ENCODE measurements around the gene ZNF524.
A peak's percentile ranks its signal among the peaks of the same experiment; 100 is the strongest.

Gene ZNF524

DNA sequence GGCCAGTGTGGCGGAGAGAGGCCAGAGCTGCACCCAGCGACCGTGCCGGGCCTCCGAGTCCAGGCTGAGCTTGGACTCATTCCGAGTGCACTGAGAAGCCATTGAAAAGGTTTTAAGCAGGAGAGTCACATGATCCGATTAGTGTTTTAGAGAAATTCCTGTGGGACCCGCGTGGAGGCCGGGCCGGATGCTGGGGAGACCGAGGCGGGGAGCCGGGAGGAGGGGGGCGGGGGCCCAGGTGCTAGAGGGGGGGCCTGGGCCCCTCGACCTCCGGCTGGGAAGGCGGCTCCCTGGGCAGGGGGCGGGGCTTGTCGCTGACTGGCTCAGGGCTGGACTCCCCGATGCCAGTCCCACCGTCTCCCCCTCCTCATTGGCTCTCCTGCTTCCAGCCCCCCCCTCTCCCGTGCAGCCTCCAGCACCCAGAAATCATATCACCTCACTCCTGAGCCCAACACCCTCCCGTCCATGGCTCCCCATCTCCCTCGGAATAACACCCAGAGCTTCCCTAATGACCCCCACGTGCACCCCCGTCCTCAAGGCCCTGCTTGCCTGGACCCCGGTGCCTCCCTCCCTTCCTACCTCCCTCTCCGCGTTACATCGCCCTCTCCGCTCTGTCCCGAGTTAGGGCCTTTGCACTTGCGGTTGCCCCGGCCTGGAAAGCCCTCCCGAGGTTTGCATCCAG is 14.3 kb upstream of the ZNF524 start:
- H2AFZ ChIP-seq (ENCODE audit: low read length), result peak overlapping the region; percentile 86
- H3K79me1 ChIP-seq (ENCODE audit: low read depth, low read length), result no peaks in the 10 kb centered on the region
- H3K27ac ChIP-seq (replicated peaks; ENCODE audit: low read length), result peak overlapping the region; percentile 98
- DNase-seq (ENCODE audit: low spot score), result peak; percentile 84
- peak overlapping the region; percentile 99 for H3K18ac ChIP-seq (ENCODE audit: low read length)
- H3K9ac ChIP-seq (ENCODE audit: low read depth, low read length, poor library complexity), result peak overlapping the region; percentile 81
- peak overlapping the region; percentile 94 for H2BK120ac ChIP-seq (ENCODE audit: low read depth, low read length)
- peak overlapping the region; percentile 69 for H3K4ac ChIP-seq (ENCODE audit: low read length)
- H3K23ac ChIP-seq (ENCODE audit: low read depth, low read length, poor library complexity), result peak overlapping the region; percentile 89
- H3K27me3 ChIP-seq (ENCODE audit: control insufficient read depth in 3 of 3, insufficient read depth in 3 of 3, low read depth in 1 of 3, low read length in 3 of 3), result no peaks in the 10 kb centered on the region
- peak overlapping the region; percentile 83 for H3K14ac ChIP-seq (ENCODE audit: low read length)
- peak overlapping the region; percentile 77 for H3K4me2 ChIP-seq (ENCODE audit: insufficient read depth, low read length, poor library complexity, severe bottlenecking)
- no peaks in the 10 kb centered on the region for H3K36me3 ChIP-seq (replicated peaks in 1 of 2; ENCODE audit: control insufficient read depth in 2 of 2, insufficient read depth in 2 of 2, low read length in 2 of 2)
- H2BK12ac ChIP-seq (ENCODE audit: low read length), result peak overlapping the region; percentile 88
- no peak overlapping the region for H4K8ac ChIP-seq (ENCODE audit: low read depth, low read length)
- H2AK5ac ChIP-seq (ENCODE audit: low read depth, low read length), result peak overlapping the region; percentile 79
- H3K9me3 ChIP-seq (replicated peaks in 1 of 2; ENCODE audit: control insufficient read depth in 2 of 2, insufficient read depth in 1 of 2, low read depth in 1 of 2, low read length in 2 of 2), result no peaks in the 10 kb centered on the region
- H3K4me1 ChIP-seq (ENCODE audit: control insufficient read depth in 2 of 2, insufficient read depth in 1 of 2, low read depth in 1 of 2, low read length in 2 of 2), result peaks cover 15 to 17% of the 10 kb centered on the region in 2 donors
- peak overlapping the region; percentile 94 for H2BK15ac ChIP-seq (ENCODE audit: low read length)
- WGBS, 2 donors (ENCODE audit: extremely low coverage in 2 of 2, insufficient read length in 2 of 2, insufficient replicate concordance in 1 of 2), result no CpG with 5 or more reads among the region's 36 CpGs
- peak overlapping the region; percentile 9 to 27 for H3K4me3 ChIP-seq (ENCODE audit: low read length in 2 of 2)
- peak overlapping the region; percentile 95 for H2BK5ac ChIP-seq (ENCODE audit: low read length)
- H4K91ac ChIP-seq (ENCODE audit: low read depth, low read length, poor library complexity), result peak overlapping the region; percentile 69

GRCh38 chr19:55586976-55587668 is 13.0 kb upstream of the ZNF524 start:
- peak overlapping the region; percentile 82 for H3K4me2 ChIP-seq (ENCODE audit: insufficient read depth, low read length, poor library complexity, severe bottlenecking)
- no peak overlapping the region for H3K9ac ChIP-seq (ENCODE audit: low read depth, low read length, poor library complexity)
- H4K91ac ChIP-seq (ENCODE audit: low read depth, low read length, poor library complexity), result no peak overlapping the region
- WGBS, 2 donors (ENCODE audit: extremely low coverage in 2 of 2, insufficient read length in 2 of 2, insufficient replicate concordance in 1 of 2), result no CpG with 5 or more reads among the region's 40 CpGs
- H3K79me1 ChIP-seq (ENCODE audit: low read depth, low read length), result no peaks in the 10 kb centered on the region
- H2AK5ac ChIP-seq (ENCODE audit: low read depth, low read length), result peak overlapping the region; percentile 76
- peak overlapping the region; percentile 43 to 74 for H3K4me3 ChIP-seq (ENCODE audit: low read length in 2 of 2)
- DNase-seq (ENCODE audit: low spot score), result peak; percentile 94
- no peak overlapping the region for H2BK15ac ChIP-seq (ENCODE audit: low read length)
- no peaks in the 10 kb centered on the region for H3K27me3 ChIP-seq (ENCODE audit: control insufficient read depth in 3 of 3, insufficient read depth in 3 of 3, low read depth in 1 of 3, low read length in 3 of 3)
- H3K18ac ChIP-seq (ENCODE audit: low read length), result peak overlapping the region; percentile 95
- peak overlapping the region; percentile 84 for H3K4ac ChIP-seq (ENCODE audit: low read length)
- H3K23ac ChIP-seq (ENCODE audit: low read depth, low read length, poor library complexity), result no peak overlapping the region
- no peaks in the 10 kb centered on the region for H3K9me3 ChIP-seq (replicated peaks in 1 of 2; ENCODE audit: control insufficient read depth in 2 of 2, insufficient read depth in 1 of 2, low read depth in 1 of 2, low read length in 2 of 2)
- no peak overlapping the region for H2BK12ac ChIP-seq (ENCODE audit: low read length)
- peaks cover 15 to 17% of the 10 kb centered on the region in 2 donors for H3K4me1 ChIP-seq (ENCODE audit: control insufficient read depth in 2 of 2, insufficient read depth in 1 of 2, low read depth in 1 of 2, low read length in 2 of 2)
- H3K36me3 ChIP-seq (replicated peaks in 1 of 2; ENCODE audit: control insufficient read depth in 2 of 2, insufficient read depth in 2 of 2, low read length in 2 of 2), result peaks cover 2 to 10% of the 10 kb centered on the region in 2 donors
- no peak overlapping the region for H2BK5ac ChIP-seq (ENCODE audit: low read length)
- H3K27ac ChIP-seq (replicated peaks; ENCODE audit: low read length), result peak overlapping the region; percentile 98
- no peak overlapping the region for H2BK120ac ChIP-seq (ENCODE audit: low read depth, low read length)
- H3K14ac ChIP-seq (ENCODE audit: low read length), result no peak overlapping the region
- no peak overlapping the region for H4K8ac ChIP-seq (ENCODE audit: low read depth, low read length)
- H2AFZ ChIP-seq (ENCODE audit: low read length), result peak overlapping the region; percentile 82

- Histone ChIP-seq H3K9ac (ENCODE audit: low read depth, low read length, poor library complexity) (no peak overlapping the region), H3K4me2 (ENCODE audit: insufficient read depth, low read length, poor library complexity, severe bottlenecking) (no peak overlapping the region), H2AFZ (ENCODE audit: low read length) (no peak overlapping the region), H3K9me3 (replicated peaks in 1 of 2; ENCODE audit: control insufficient read depth in 2 of 2, insufficient read depth in 1 of 2, low read depth in 1 of 2, low read length in 2 of 2) (no peaks in the 10 kb centered on the region), H2BK12ac (ENCODE audit: low read length) (no peak overlapping the region), H2BK15ac (ENCODE audit: low read length) (no peak overlapping the region), H3K18ac (ENCODE audit: low read length) (no peak overlapping the region), H3K4me1 (ENCODE audit: control insufficient read depth in 2 of 2, insufficient read depth in 1 of 2, low read depth in 1 of 2, low read length in 2 of 2) (peaks cover 15 to 17% of the 10 kb centered on the region in 2 donors), H2BK120ac (ENCODE audit: low read depth, low read length) (no peak overlapping the region), H3K79me1 (ENCODE audit: low read depth, low read length) (no peaks in the 10 kb centered on the region), H4K91ac (ENCODE audit: low read depth, low read length, poor library complexity) (no peak overlapping the region), H3K36me3 (replicated peaks in 1 of 2; ENCODE audit: control insufficient read depth in 2 of 2, insufficient read depth in 2 of 2, low read length in 2 of 2) (peaks cover 5 to 20% of the 10 kb centered on the region in 2 donors), H3K4ac (ENCODE audit: low read length) (no peak overlapping the region), H2BK5ac (ENCODE audit: low read length) (no peak overlapping the region), H3K4me3 (ENCODE audit: low read length in 2 of 2) (no peak overlapping the region), H3K27me3 (ENCODE audit: control insufficient read depth in 3 of 3, insufficient read depth in 3 of 3, low read depth in 1 of 3, low read length in 3 of 3) (no peaks in the 10 kb centered on the region), H3K14ac (ENCODE audit: low read length) (no peak overlapping the region), H4K8ac (ENCODE audit: low read depth, low read length) (no peak overlapping the region), H3K23ac (ENCODE audit: low read depth, low read length, poor library complexity) (no peak overlapping the region), H3K27ac (replicated peaks; ENCODE audit: low read length) (no peak overlapping the region), H2AK5ac (ENCODE audit: low read depth, low read length) (no peak overlapping the region)
- no CpG with 5 or more reads among the region's 8 CpGs for WGBS, 2 donors (ENCODE audit: extremely low coverage in 2 of 2, insufficient read length in 2 of 2, insufficient replicate concordance in 1 of 2)
- no peak for DNase-seq (ENCODE audit: low spot score)
Measured at GRCh38 chr19:55588738-55589137, 11.3 kb upstream of the ZNF524 start.

GRCh38 chr19:55590109-55590508 is 10.0 kb upstream of the ZNF524 start:
- no CpG with 5 or more reads among the region's 7 CpGs for WGBS, 2 donors (ENCODE audit: extremely low coverage in 2 of 2, insufficient read length in 2 of 2, insufficient replicate concordance in 1 of 2)
- H3K9ac ChIP-seq (ENCODE audit: low read depth, low read length, poor library complexity), result no peak overlapping the region
- H3K14ac ChIP-seq (ENCODE audit: low read length), result no peak overlapping the region
- H3K18ac ChIP-seq (ENCODE audit: low read length), result peak overlapping the region; percentile 31
- peak overlapping the region; percentile 25 for H2BK12ac ChIP-seq (ENCODE audit: low read length)
- H2BK15ac ChIP-seq (ENCODE audit: low read length), result peak overlapping the region; percentile 82
- no peak overlapping the region for H3K23ac ChIP-seq (ENCODE audit: low read depth, low read length, poor library complexity)
- H3K27ac ChIP-seq (replicated peaks; ENCODE audit: low read length), result no peak overlapping the region
- no peak overlapping the region for H2BK5ac ChIP-seq (ENCODE audit: low read length)
- no peak overlapping the region for H4K91ac ChIP-seq (ENCODE audit: low read depth, low read length, poor library complexity)
- H3K4me3 ChIP-seq (ENCODE audit: low read length in 2 of 2), result no peak overlapping the region
- no peak overlapping the region for H4K8ac ChIP-seq (ENCODE audit: low read depth, low read length)
- peak overlapping the region; percentile 46 for H3K4ac ChIP-seq (ENCODE audit: low read length)
- no peak overlapping the region for H2BK120ac ChIP-seq (ENCODE audit: low read depth, low read length)
- no peak for DNase-seq (ENCODE audit: low spot score)
- peaks cover 11 to 30% of the 10 kb centered on the region in 2 donors for H3K36me3 ChIP-seq (replicated peaks in 1 of 2; ENCODE audit: control insufficient read depth in 2 of 2, insufficient read depth in 2 of 2, low read length in 2 of 2)
- peaks cover 15 to 17% of the 10 kb centered on the region in 2 donors for H3K4me1 ChIP-seq (ENCODE audit: control insufficient read depth in 2 of 2, insufficient read depth in 1 of 2, low read depth in 1 of 2, low read length in 2 of 2)
- H3K9me3 ChIP-seq (replicated peaks in 1 of 2; ENCODE audit: control insufficient read depth in 2 of 2, insufficient read depth in 1 of 2, low read depth in 1 of 2, low read length in 2 of 2), result peaks cover 0 to 2% of the 10 kb centered on the region in 2 donors
- no peak overlapping the region for H2AFZ ChIP-seq (ENCODE audit: low read length)
- no peaks in the 10 kb centered on the region for H3K79me1 ChIP-seq (ENCODE audit: low read depth, low read length)
- no peak overlapping the region for H2AK5ac ChIP-seq (ENCODE audit: low read depth, low read length)
- no peak overlapping the region for H3K4me2 ChIP-seq (ENCODE audit: insufficient read depth, low read length, poor library complexity, severe bottlenecking)
- H3K27me3 ChIP-seq (ENCODE audit: control insufficient read depth in 3 of 3, insufficient read depth in 3 of 3, low read depth in 1 of 3, low read length in 3 of 3), result no peaks in the 10 kb centered on the region
